ENCODE data around the gene TPP2.

The TPP2 gene

DNA sequence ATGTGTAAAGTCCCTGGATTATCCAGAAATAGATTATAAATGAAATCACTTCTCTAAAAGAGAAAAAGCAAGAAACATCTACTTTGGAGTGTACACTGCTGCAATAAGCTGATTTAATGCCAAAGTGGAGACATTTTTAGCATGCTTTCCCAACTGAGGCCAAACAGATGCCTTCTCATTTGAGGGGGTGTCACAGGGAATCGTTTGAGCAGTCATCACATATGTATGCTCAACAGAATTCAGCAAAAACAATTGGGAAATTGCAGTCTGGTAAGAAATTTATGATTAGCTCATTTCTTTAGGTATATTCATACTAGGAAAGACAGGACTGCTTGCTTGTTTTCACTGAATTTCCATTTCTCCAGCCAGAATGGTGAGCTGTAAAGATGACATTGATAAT lies 27.3 kb upstream of the TPP2 start:
- Histone ChIP-seq H3K4me1 (ENCODE audit: control insufficient read depth, low read length) (no peaks in the 10 kb centered on the region), H3K9me2 (replicated peaks; ENCODE audit: control insufficient read depth, low read length) (no peaks in the 10 kb centered on the region), H3K79me2 (ENCODE audit: control insufficient read depth, low read length) (no peaks in the 10 kb centered on the region), H4K20me1 (ENCODE audit: control insufficient read depth, insufficient read depth, low read depth, low read length) (no peaks in the 10 kb centered on the region), H3K9me3 (ENCODE audit: control insufficient read depth, insufficient read depth, low read length) (no peaks in the 10 kb centered on the region), H3K4me3 (ENCODE audit: low read length) (no peak overlapping the region), H3K36me3 (ENCODE audit: control insufficient read depth, low read length) (no peaks in the 10 kb centered on the region), H3K27me3 (ENCODE audit: control insufficient read depth, low read length) (peaks cover 29% of the 10 kb centered on the region), H3F3A (ENCODE audit: control insufficient read depth, insufficient read depth) (no peaks in the 10 kb centered on the region), H3K4me2 (ENCODE audit: low read length) (no peak overlapping the region), H3K27ac (ENCODE audit: low read depth, low read length) (no peak overlapping the region)
- TF ChIP-seq EZH2phosphoT487 (IDR thresholded peaks at IDR 0.05; ENCODE audit: borderline replicate concordance, low read length): no peak
- TF ChIP-seq, protein P1, sequence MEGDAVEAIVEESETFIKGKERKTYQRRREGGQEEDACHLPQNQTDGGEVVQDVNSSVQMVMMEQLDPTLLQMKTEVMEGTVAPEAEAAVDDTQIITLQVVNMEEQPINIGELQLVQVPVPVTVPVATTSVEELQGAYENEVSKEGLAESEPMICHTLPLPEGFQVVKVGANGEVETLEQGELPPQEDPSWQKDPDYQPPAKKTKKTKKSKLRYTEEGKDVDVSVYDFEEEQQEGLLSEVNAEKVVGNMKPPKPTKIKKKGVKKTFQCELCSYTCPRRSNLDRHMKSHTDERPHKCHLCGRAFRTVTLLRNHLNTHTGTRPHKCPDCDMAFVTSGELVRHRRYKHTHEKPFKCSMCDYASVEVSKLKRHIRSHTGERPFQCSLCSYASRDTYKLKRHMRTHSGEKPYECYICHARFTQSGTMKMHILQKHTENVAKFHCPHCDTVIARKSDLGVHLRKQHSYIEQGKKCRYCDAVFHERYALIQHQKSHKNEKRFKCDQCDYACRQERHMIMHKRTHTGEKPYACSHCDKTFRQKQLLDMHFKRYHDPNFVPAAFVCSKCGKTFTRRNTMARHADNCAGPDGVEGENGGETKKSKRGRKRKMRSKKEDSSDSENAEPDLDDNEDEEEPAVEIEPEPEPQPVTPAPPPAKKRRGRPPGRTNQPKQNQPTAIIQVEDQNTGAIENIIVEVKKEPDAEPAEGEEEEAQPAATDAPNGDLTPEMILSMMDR (IDR thresholded peaks at IDR 0.05; ENCODE audit: low read depth, low read length, poor library complexity, severe bottlenecking): no peak

DNA sequence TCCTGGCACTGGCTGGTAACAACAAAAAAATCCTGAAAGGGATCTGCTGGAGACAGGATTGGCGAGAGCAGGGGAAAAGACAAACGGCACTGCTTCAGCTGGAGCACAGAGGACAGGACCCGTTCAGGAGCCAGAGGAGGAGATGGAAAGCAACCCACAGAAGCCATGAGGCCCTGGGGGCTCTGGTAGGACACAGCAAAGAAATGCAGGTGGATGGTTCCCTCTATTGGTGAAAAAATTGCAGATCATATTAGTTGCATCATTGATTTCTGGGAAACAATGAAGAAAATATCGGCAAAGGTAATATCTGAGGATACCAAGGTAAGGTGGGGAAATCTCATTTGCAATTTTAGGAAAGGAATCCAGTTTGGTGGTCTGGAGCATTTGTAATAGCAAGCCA lies 25.7 kb upstream of the TPP2 start:
- Histone ChIP-seq H3K27me3 (ENCODE audit: control insufficient read depth, low read length) (peaks cover 30% of the 10 kb centered on the region), H3K27ac (ENCODE audit: low read depth, low read length) (no peak overlapping the region), H4K20me1 (ENCODE audit: control insufficient read depth, insufficient read depth, low read depth, low read length) (no peaks in the 10 kb centered on the region), H3F3A (ENCODE audit: control insufficient read depth, insufficient read depth) (no peaks in the 10 kb centered on the region), H3K4me1 (ENCODE audit: control insufficient read depth, low read length) (no peaks in the 10 kb centered on the region), H3K36me3 (ENCODE audit: control insufficient read depth, low read length) (no peaks in the 10 kb centered on the region), H3K4me3 (ENCODE audit: low read length) (no peak overlapping the region), H3K9me3 (ENCODE audit: control insufficient read depth, insufficient read depth, low read length) (no peaks in the 10 kb centered on the region), H3K4me2 (ENCODE audit: low read length) (no peak overlapping the region), H3K9me2 (replicated peaks; ENCODE audit: control insufficient read depth, low read length) (no peaks in the 10 kb centered on the region), H3K79me2 (ENCODE audit: control insufficient read depth, low read length) (no peaks in the 10 kb centered on the region)
- TF ChIP-seq, protein P1 (IDR thresholded peaks at IDR 0.05; ENCODE audit: low read depth, low read length, poor library complexity, severe bottlenecking): no peak
- TF ChIP-seq EZH2phosphoT487 (IDR thresholded peaks at IDR 0.05; ENCODE audit: borderline replicate concordance, low read length): no peak

DNA sequence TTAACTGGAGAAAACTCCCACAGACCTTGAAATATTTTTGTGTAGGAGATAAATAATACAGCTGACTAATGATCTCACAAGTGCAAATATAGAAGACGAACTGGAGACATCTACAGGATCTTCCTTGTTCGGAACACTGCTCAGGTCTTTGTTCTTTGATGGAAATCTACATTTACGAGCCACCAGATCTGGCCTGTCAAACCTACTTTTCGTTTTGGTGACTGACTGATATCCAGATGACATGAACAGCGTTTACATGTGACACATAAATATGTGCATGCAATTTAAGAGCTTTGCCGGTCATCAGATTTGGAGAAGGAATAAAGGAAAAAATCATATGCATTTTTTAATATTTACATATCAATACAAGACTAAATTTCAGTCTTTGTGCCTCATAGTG lies 24.5 kb upstream of the TPP2 start:
- peaks cover 25% of the 10 kb centered on the region for H3K27me3 ChIP-seq (ENCODE audit: control insufficient read depth, low read length)
- no peak overlapping the region for H3K27ac ChIP-seq (ENCODE audit: low read depth, low read length)
- H3K9me3 ChIP-seq (ENCODE audit: control insufficient read depth, insufficient read depth, low read length): no peaks in the 10 kb centered on the region
- TF ChIP-seq, protein P1 (IDR thresholded peaks at IDR 0.05; ENCODE audit: low read depth, low read length, poor library complexity, severe bottlenecking): no peak
- no peak for TF ChIP-seq EZH2phosphoT487 (IDR thresholded peaks at IDR 0.05; ENCODE audit: borderline replicate concordance, low read length)
- H3F3A ChIP-seq (ENCODE audit: control insufficient read depth, insufficient read depth): no peaks in the 10 kb centered on the region
- no peaks in the 10 kb centered on the region for H3K4me1 ChIP-seq (ENCODE audit: control insufficient read depth, low read length)
- H4K20me1 ChIP-seq (ENCODE audit: control insufficient read depth, insufficient read depth, low read depth, low read length): no peaks in the 10 kb centered on the region
- H3K4me3 ChIP-seq (ENCODE audit: low read length): no peak overlapping the region
- H3K79me2 ChIP-seq (ENCODE audit: control insufficient read depth, low read length): no peaks in the 10 kb centered on the region
- no peaks in the 10 kb centered on the region for H3K36me3 ChIP-seq (ENCODE audit: control insufficient read depth, low read length)
- H3K4me2 ChIP-seq (ENCODE audit: low read length): no peak overlapping the region
- H3K9me2 ChIP-seq (replicated peaks; ENCODE audit: control insufficient read depth, low read length): no peaks in the 10 kb centered on the region

Data from DOHH2 (cell line).